Activated CD8-positive, alpha-beta memory T cell treated with anti-CD3 and anti-CD28 coated beads for 1 hour (primary cell): ENCODE measurements around the gene RGS7.
"Not testable (repeated sequence)": the region's sequence is repeated elsewhere in the genome, so short reads cannot be mapped to it uniquely, and the experiment has no call there.

Source experiments
- DNase-seq, 2 donors: peaks; one replicate each; pipeline ENCODE4 v3.0.0-alpha.2; 2020; ENCODE audit warnings: low read depth in 1 of 2; ENCODE audit errors: extremely low read depth in 1 of 2

RGS7 gene

GRCh38 chr1:241215683-241216082 lies 141.3 kb downstream of the RGS7 start:
- DNase-seq = no peak

- no peak for DNase-seq
Measured at GRCh38 chr1:241215203-241215602, 141.8 kb downstream of the RGS7 start.

DNA sequence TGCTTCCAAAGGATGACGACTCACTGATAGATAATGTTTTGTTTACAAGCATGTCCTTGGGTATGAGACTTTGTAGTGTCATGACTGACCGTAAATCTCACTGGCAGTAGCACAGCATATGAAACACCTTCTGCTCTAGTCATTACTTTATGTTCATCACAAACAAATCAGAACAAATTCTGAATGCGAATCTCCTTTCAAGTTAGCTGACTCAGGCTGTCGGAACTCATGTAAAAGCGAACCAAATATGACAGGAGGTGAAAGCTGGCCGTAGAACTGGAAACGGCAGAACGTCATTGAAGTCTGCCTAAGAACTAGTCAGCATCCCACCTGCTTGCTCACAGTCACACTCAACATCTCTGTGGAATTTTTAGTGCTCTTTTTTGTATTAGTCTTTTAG lies 143.9 kb downstream of the RGS7 start:
- no peak for DNase-seq

DNA sequence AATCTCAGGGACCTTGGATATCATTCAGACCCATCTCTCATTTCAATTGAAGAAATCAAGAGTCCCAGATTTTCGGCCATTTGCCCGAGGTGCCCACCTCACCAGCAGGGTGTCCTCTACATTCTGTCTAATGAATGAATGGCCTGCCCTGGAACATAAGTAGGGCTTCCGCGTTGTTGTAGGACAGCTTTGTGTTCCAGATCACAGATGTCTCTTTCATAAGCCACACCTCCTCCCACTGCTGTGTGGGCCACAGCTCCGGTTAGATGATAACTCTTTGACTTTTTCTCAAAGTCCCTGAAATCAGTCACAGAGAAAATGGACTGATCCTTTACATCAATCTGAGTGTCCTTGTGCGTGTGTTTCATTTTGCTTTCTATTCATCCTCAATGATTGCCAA lies 144.4 kb downstream of the RGS7 start:
- DNase-seq = no peak

DNA sequence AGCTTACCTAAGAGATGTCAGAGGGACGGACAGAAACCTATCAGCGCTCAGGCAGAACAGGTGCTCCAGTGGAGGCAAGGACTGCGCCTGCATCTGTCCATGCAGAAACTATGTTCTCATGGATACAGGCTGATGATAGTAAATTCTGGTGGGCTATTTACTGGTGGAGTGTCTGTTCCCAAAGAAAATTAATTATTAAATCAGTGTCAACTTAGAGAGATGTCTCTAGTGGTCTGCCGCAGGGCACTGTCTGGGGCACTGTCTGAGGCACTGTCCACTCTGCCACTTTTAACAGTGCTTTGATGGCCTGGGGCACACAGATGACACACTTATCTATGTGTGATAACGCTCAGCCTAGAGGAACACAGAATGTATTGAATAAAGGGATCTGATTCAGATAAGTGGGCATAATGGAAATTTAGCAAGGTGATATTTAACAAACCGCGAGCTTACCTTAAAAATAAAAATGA lies 148.1 kb downstream of the RGS7 start:
- DNase-seq = no peak

DNA sequence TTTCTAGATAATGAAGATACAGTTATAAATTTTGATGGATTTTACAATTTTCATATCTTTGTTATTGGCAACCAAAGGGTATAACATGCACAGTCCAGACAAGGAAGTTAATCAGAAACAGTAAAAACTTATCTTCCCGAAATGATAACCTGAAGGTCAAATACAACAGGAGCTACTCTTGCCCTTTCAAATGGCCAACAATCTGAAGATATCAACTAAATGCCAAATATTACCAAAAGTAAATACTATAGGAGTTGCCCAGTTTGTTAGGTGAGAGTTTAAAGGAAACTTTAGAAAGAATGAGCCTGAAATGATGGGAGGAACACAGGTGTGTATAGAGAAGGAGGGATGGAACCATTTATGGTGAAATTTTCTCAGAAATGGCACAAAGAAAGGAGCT lies 153.2 kb downstream of the RGS7 start:
- DNase-seq = no peak

DNA sequence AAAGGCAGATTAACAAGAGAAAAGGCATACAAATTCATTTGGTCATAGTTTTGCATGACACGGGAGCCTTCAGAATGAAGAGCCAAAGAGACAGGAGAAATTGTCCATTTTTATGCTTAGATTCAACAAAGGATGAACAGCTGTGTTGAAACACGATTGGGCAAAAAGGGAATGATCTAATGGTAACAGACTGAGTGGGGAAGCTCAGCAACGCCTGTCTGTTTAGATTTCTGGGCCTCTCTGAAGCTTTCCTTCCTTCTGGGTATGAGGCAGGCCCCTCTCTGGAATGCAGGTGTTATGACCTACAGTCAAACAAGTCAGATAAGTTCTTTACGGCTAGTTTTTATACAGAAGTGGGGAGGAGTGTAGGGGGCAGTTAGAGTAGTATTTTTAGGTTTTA lies 154.6 kb downstream of the RGS7 start:
- no peak for DNase-seq

DNA sequence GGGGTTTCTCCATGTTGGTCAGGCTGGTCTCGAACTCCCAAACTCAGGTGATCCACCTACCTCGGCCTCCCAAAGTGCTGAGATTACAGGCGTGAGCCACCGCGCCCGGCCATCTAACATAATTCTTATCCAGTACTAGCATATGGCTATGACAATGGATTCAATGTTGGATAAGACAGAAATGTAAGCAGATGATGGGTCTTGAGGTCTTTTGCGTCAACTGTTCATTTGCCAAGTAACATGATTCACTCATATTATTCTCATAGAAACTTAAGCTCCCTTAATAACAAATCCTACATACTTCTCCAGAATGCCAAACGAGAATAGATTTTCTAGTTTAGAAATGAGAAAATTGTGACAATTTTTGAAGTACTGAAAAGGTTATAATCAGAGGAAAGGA lies 170.3 kb downstream of the RGS7 start:
- no peak for DNase-seq

DNA sequence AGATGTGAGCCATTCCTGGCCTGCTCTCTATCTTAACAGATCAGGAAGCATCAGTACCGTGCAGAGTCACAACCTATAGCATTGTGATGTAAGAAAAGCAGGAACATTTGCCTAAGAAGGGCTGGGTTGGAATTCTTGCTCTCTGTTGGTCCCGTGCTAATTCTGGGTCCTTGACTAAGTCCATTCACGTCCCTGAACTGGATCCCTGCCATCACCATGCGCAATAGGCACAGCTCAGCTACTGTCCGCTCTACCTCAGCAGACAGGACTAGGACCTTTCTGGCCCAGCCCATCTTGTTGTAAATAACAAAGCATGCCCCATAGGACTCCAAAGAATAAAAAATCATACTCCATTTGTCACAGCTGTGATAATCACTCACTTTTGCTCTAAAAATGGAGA lies 175.0 kb downstream of the RGS7 start:
- no peak for DNase-seq

DNA sequence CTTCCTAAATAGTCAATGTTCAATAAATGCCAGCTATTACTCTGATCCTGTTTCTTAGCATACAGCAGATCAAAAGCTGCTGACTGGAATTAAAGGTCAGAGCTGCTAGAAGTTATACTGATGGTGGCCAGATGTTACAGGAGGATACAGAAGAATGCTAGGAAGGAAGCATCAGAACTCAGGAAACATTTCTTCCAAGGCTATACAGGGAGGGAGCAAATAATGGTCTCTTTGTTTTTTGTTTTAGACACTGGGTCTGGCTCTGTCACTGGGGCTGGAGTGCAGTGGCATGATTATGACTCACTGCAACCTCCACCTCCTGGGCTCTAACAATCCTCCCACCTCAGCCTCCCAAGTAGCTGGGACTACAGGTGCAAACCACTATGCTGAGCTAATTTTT lies 175.5 kb downstream of the RGS7 start:
- no peak for DNase-seq

GRCh38 chr1:241180569-241180968 lies 176.4 kb downstream of the RGS7 start:
- no peak for DNase-seq

DNA sequence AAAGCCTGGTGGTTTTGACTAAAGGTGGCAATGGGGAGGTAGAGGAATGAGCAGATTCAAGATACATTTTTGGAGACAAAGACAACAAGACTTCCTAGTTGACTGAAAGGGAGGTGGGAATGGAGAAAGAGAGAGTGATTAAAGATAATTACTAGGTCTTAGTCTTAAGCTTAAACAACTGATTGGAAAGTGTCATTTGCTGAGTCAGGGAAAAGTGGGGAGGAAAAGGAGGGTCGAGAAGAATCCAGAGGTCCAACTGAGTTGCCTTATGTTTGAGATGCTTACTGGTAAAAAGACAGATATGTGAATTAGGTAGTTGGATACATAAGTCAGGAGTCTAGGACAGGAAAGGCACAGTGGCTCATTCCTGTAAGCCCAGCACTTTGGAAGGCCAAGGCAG lies 179.3 kb downstream of the RGS7 start:
- no peak for DNase-seq

DNA sequence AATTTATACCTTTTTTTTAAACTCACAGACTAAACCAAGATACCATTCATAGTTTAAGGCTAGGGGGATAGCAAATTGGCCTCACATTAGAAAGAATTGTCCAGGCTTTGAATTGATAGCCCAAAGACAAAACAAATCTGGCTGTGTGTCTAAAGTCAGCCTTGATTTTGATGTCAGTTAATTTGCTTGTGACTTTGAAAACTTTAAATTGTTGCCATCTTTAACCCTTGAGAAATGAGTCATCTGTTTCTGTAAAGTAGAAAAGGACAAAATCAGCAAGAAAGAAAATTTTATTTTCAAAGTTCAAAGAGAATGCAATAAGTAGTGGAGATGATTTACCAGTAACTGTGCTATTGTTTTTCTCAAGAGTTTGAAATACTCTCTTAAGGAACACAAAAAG lies 184.5 kb downstream of the RGS7 start:
- no peak for DNase-seq

GRCh38 chr1:241171991-241172390 lies 185.0 kb downstream of the RGS7 start:
- no peak for DNase-seq

GRCh38 chr1:241167121-241167630 lies 189.8 kb downstream of the RGS7 start:
- DNase-seq = no peak

GRCh38 chr1:241166625-241167024 lies 190.4 kb downstream of the RGS7 start:
- DNase-seq = no peak

DNA sequence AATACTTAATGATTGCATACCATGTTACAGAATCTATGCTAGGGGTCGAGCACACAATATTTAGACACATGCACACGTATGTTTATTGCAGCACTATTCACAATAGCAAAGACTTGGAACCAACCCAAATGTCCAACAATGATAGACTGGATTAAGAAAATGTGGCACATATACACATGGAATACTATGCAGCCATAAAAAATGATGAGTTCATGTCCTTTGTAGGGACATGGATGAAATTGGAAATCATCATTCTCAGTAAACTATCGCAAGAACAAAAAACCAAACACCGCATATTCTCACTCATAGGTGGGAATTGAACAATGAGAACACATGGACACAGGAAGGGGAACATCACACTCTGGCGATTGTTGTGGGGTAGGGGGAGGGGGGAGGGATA lies 191.7 kb downstream of the RGS7 start:
- not testable (repeated sequence) for DNase-seq

DNA sequence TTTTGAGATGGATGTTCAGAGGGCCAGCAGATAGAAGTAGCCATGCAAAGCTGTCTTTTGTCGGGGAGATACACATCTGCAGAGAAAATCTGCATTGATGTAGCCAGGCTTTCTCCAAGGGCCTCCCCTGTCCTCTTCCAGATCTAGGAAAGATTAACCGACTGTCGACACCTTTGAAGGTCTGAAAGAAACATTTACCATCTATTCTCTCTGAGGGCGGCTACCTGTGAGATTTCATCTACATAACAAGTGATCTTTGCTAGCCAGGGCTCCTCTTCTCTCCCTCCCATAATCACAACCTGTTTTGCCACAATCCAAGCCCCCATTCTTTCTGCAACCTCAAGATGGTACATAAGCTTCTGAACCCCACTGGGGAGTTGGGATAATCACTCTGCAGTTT lies 193.6 kb downstream of the RGS7 start:
- no peak for DNase-seq

GRCh38 chr1:241161188-241161689 lies 195.8 kb downstream of the RGS7 start:
- no peak for DNase-seq

DNA sequence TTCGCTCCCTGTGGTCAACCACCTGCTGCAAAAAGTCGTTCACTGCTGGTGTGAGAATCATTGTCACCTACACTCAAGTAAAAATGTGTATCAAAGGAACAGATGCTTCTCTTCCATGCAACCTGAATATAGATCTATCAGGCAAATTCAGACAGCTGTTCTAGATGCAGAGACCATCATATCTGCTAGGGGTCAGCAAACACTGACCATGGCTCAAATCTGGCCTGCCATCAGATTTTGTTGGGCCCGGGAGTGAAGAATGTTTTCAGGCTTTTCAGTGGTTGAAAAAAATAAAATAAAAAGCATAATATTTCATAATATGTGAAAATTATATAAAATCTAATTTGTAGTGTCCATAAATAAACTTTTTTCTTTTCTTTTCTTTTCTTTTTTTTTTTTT lies 199.6 kb downstream of the RGS7 start:
- DNase-seq = no peak

DNA sequence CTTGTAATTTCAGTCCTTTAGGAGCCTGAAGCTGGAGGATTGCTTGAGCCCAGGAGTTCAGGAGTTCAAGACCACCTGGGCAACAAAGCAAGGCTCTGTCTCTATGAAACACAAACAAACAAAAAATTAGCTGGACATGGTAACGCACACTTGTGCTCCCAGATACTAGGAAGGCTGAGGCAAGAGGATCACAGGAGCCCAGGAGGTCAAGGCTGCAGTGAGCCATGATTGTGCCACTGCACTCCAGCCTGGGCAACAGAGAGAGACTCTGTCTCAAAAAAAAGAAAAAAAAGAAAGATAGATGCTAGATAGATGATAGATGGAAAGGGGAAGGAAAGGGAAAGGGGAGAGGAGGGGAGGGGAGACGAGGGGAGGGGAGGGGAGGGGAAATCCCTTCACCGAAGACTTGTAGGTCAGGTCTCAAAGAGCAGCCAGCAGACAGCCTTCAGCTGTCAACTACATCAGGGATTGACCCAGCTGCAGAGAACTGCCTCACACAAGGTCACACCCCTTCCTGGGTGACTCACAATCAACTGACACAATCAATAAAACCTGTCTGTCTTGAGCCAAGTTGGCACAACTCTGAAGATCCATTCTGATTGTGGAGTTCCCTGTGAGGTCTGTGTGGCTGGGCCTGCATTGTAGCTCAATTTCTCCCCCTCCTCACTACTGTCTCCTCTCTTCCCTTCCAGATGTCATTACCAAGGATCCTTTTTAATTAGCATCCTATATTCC lies 200.6 kb downstream of the RGS7 start:
- DNase-seq = no peak

- DNase-seq = no peak
Measured at GRCh38 chr1:241145881-241146280, 211.1 kb downstream of the RGS7 start.
